Measurements from ENCODE around the gene FKBP2.

The FKBP2 gene

GRCh38 chr11:64239662-64240434 lies 1.0 kb upstream of the FKBP2 start:
- Histone ChIP-seq H3K27ac (peak overlapping the region; percentile 100), H3K4me3 (peak overlapping the region; percentile 96)
- no peak for DNase-seq (ENCODE audit: low spot score)
- no peak for TF ChIP-seq CTCF (IDR thresholded peaks at IDR 0.05)

- no peak for TF ChIP-seq CTCF (IDR thresholded peaks at IDR 0.05)
- peak; percentile 100 for DNase-seq (ENCODE audit: low spot score)
- Histone ChIP-seq H3K4me3 (peak overlapping the region; percentile 96), H3K27ac (peak overlapping the region; percentile 100)
These were observed 271 bp downstream of the FKBP2 start for GRCh38 chr11:64241241-64241490.

GRCh38 chr11:64241491-64242374 lies 838 bp downstream of the FKBP2 start:
- TF ChIP-seq CTCF (IDR thresholded peaks at IDR 0.05) = no peak
- peak overlapping the region; percentile 93 to 100 for H3K27ac ChIP-seq
- peak overlapping the region; percentile 96 for H3K4me3 ChIP-seq
- no peak for DNase-seq (ENCODE audit: low spot score)

GRCh38 chr11:64243236-64243854 lies 2.5 kb downstream of the FKBP2 start:
- peak overlapping the region in 1 of 2 donors; percentile 100 for H3K27ac ChIP-seq
- no peak for TF ChIP-seq CTCF (IDR thresholded peaks at IDR 0.05)
- DNase-seq (ENCODE audit: low spot score) = no peak
- peak overlapping the region; percentile 96 for H3K4me3 ChIP-seq

- no peak for TF ChIP-seq CTCF (IDR thresholded peaks at IDR 0.05)
- no peak for DNase-seq (ENCODE audit: low spot score)
- no peak overlapping the region for H3K4me3 ChIP-seq
- H3K27ac ChIP-seq = no peak overlapping the region
These were observed 3.2 kb downstream of the FKBP2 start for GRCh38 chr11:64244107-64244506.

GRCh38 chr11:64244966-64245365 lies 4.1 kb downstream of the FKBP2 start:
- Histone ChIP-seq H3K27ac (peak overlapping the region; percentile 87 to 95), H3K4me3 (peak overlapping the region; percentile 81)
- TF ChIP-seq CTCF (IDR thresholded peaks at IDR 0.05) = no peak
- DNase-seq (ENCODE audit: low spot score) = no peak

Data from coronary artery (tissue), 2 donors.